ENCODE measurements around the gene TBC1D17. TPM values are rescaled to one million over a fixed set of nuclear protein-coding genes. Genes with fewer than 3 reads are reported as not detected.

TBC1D17 gene
- total and polyA plus RNA-seq, 10 of the 15 experiments (the other 5 are each of a cell fraction or from before 2014, with no cell fraction given): 0.42 to 20.4 (median 11.2) TPM

DNA sequence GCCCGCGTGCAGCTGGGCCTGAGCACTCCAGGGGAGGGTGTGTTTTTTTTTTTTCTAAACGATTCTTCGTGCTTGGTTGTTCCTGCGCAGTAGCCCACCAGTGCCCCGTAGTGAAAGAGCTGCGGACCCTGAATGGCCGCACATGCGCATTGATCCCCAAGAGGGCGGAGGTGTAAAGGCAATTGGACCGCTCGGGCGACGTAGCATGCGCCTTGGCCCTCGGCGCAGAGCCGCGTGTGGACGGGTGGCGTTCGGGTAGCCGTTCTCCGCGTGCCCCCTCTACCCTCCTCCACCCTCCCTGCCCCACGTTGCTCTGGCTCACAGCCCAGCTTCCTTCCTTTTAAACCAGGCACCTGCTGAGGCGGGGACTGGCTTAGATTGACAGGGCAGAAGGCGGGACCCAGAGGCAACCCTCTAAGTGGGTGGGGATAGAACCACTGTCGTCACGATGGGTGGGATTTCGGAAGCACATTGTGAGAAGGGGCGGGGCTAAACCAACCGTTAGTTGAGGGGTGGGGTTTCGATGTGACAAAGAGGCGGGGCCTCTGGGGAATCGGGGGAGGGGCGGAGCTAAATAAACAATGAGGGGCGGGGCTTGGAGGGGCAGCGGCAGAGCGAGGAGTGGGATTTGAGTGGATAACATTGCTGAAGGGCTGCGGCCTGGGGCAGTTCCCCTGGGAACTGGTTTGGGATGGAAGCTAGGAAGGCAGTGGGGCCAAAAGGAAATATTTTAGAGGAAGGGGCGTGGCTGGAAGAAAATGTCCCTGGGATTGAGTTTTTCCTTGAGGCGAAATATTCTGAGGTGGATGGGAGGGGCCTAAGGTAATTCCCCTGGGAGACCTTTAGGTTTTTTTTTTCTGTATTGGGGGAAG, 52.3 kb downstream of the TBC1D17 start (continued):
- TF ChIP-seq, protein P1, sequence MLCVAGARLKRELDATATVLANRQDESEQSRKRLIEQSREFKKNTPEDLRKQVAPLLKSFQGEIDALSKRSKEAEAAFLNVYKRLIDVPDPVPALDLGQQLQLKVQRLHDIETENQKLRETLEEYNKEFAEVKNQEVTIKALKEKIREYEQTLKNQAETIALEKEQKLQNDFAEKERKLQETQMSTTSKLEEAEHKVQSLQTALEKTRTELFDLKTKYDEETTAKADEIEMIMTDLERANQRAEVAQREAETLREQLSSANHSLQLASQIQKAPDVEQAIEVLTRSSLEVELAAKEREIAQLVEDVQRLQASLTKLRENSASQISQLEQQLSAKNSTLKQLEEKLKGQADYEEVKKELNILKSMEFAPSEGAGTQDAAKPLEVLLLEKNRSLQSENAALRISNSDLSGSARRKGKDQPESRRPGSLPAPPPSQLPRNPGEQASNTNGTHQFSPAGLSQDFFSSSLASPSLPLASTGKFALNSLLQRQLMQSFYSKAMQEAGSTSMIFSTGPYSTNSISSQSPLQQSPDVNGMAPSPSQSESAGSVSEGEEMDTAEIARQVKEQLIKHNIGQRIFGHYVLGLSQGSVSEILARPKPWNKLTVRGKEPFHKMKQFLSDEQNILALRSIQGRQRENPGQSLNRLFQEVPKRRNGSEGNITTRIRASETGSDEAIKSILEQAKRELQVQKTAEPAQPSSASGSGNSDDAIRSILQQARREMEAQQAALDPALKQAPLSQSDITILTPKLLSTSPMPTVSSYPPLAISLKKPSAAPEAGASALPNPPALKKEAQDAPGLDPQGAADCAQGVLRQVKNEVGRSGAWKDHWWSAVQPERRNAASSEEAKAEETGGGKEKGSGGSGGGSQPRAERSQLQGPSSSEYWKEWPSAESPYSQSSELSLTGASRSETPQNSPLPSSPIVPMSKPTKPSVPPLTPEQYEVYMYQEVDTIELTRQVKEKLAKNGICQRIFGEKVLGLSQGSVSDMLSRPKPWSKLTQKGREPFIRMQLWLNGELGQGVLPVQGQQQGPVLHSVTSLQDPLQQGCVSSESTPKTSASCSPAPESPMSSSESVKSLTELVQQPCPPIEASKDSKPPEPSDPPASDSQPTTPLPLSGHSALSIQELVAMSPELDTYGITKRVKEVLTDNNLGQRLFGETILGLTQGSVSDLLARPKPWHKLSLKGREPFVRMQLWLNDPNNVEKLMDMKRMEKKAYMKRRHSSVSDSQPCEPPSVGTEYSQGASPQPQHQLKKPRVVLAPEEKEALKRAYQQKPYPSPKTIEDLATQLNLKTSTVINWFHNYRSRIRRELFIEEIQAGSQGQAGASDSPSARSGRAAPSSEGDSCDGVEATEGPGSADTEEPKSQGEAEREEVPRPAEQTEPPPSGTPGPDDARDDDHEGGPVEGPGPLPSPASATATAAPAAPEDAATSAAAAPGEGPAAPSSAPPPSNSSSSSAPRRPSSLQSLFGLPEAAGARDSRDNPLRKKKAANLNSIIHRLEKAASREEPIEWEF (IDR thresholded peaks at IDR 0.05; ENCODE audit: insufficient replicate concordance, low read depth, low read length): no peak
- TF ChIP-seq CBFB (IDR thresholded peaks at IDR 0.05; ENCODE audit: low read depth) (no peak), SUZ12 (IDR thresholded peaks at IDR 0.05; ENCODE audit: unreplicated experiment) (no peak), MYC (IDR thresholded peaks at IDR 0.05; ENCODE audit: insufficient read depth, insufficient read length, insufficient replicate concordance, low read length, severe bottlenecking) (peak; percentile 73), STAT1 (conservative IDR thresholded peaks at IDR 0.05) (no peak; the same call in 1 of the 2 replicates), SIX5 (IDR thresholded peaks at IDR 0.05; ENCODE audit: low read depth, low read length, severe bottlenecking) (no peak), SMC3 (IDR thresholded peaks at IDR 0.05; ENCODE audit: borderline replicate concordance, low read length) (no peak), POLR2A (IDR thresholded peaks at IDR 0.05; ENCODE audit: low read depth, low read length) (peak; percentile 94), SP1 (IDR thresholded peaks at IDR 0.05; ENCODE audit: low read depth, low read length) (peak; percentile 8), MYB (IDR thresholded peaks at IDR 0.05; ENCODE audit: borderline replicate concordance, low read depth, low read length) (no peak), IRF4 (IDR thresholded peaks at IDR 0.05; ENCODE audit: low read depth, low read length) (no peak), EGR1 (IDR thresholded peaks at IDR 0.05; ENCODE audit: borderline replicate concordance in 1 of 2, low read depth in 2 of 2, low read length in 2 of 2) (peak in 1 of 2 experiments; percentile 10; a peak in 1 of 3 replicates), TCF3 (IDR thresholded peaks at IDR 0.05; ENCODE audit: borderline replicate concordance, insufficient read depth, low read depth, low read length) (peak; percentile 84; the same call in 1 of the 2 replicates)
- TF ChIP-seq, protein P2, sequence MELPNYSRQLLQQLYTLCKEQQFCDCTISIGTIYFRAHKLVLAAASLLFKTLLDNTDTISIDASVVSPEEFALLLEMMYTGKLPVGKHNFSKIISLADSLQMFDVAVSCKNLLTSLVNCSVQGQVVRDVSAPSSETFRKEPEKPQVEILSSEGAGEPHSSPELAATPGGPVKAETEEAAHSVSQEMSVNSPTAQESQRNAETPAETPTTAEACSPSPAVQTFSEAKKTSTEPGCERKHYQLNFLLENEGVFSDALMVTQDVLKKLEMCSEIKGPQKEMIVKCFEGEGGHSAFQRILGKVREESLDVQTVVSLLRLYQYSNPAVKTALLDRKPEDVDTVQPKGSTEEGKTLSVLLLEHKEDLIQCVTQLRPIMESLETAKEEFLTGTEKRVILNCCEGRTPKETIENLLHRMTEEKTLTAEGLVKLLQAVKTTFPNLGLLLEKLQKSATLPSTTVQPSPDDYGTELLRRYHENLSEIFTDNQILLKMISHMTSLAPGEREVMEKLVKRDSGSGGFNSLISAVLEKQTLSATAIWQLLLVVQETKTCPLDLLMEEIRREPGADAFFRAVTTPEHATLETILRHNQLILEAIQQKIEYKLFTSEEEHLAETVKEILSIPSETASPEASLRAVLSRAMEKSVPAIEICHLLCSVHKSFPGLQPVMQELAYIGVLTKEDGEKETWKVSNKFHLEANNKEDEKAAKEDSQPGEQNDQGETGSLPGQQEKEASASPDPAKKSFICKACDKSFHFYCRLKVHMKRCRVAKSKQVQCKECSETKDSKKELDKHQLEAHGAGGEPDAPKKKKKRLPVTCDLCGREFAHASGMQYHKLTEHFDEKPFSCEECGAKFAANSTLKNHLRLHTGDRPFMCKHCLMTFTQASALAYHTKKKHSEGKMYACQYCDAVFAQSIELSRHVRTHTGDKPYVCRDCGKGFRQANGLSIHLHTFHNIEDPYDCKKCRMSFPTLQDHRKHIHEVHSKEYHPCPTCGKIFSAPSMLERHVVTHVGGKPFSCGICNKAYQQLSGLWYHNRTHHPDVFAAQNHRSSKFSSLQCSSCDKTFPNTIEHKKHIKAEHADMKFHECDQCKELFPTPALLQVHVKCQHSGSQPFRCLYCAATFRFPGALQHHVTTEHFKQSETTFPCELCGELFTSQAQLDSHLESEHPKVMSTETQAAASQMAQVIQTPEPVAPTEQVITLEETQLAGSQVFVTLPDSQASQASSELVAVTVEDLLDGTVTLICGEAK (IDR thresholded peaks at IDR 0.05; ENCODE audit: borderline replicate concordance): no peak
- TF ChIP-seq, protein P3, sequence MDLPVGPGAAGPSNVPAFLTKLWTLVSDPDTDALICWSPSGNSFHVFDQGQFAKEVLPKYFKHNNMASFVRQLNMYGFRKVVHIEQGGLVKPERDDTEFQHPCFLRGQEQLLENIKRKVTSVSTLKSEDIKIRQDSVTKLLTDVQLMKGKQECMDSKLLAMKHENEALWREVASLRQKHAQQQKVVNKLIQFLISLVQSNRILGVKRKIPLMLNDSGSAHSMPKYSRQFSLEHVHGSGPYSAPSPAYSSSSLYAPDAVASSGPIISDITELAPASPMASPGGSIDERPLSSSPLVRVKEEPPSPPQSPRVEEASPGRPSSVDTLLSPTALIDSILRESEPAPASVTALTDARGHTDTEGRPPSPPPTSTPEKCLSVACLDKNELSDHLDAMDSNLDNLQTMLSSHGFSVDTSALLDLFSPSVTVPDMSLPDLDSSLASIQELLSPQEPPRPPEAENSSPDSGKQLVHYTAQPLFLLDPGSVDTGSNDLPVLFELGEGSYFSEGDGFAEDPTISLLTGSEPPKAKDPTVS (IDR thresholded peaks at IDR 0.05; ENCODE audit: low read depth, low read length): no peak
- TF ChIP-seq, protein P4, sequence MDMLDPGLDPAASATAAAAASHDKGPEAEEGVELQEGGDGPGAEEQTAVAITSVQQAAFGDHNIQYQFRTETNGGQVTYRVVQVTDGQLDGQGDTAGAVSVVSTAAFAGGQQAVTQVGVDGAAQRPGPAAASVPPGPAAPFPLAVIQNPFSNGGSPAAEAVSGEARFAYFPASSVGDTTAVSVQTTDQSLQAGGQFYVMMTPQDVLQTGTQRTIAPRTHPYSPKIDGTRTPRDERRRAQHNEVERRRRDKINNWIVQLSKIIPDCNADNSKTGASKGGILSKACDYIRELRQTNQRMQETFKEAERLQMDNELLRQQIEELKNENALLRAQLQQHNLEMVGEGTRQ (IDR thresholded peaks at IDR 0.05; ENCODE audit: borderline replicate concordance, low read depth, low read length): no peak
